GM12875 (cell line): ENCODE data around the gene UVSSA.

Source experiments
- H3K4me3 ChIP-seq: one replicate; pipeline ENCODE4 v1.5.1; 2011; ENCODE audit warnings: low read depth, low read length, control low read depth
- CTCF ChIP-seq: IDR thresholded peaks from 2 replicates; pipeline ENCODE4 v1.5.1; 2011; ENCODE audit warnings: low read depth, mild to moderate bottlenecking, control low read depth, inconsistent platforms, low read length, moderate library complexity, borderline replicate concordance; ENCODE audit not compliant: insufficient read depth

Gene UVSSA

GRCh38 chr4:1412376-1413203 lies 65.6 kb downstream of the UVSSA start:
- no peak for TF ChIP-seq CTCF
- no peak overlapping the region for H3K4me3 ChIP-seq

- no peak overlapping the region for H3K4me3 ChIP-seq
Observed at GRCh38 chr4:1413204-1413663, 66.2 kb downstream of the UVSSA start.

GRCh38 chr4:1413687-1414479 lies 66.9 kb downstream of the UVSSA start:
- no peak for TF ChIP-seq CTCF
- no peak overlapping the region for H3K4me3 ChIP-seq

More at GRCh38 chr4:1413204-1413663, 66.2 kb downstream of the UVSSA start:
- TF ChIP-seq CTCF: no peak

- H3K4me3 ChIP-seq: no peak overlapping the region
- no peak for TF ChIP-seq CTCF
Observed at GRCh38 chr4:1414831-1415680, 68.0 kb downstream of the UVSSA start.

- TF ChIP-seq CTCF: no peak
- H3K4me3 ChIP-seq: no peak overlapping the region
Observed at GRCh38 chr4:1415681-1415981, 68.6 kb downstream of the UVSSA start.

- H3K4me3 ChIP-seq: no peak overlapping the region
- no peak for TF ChIP-seq CTCF
Observed at GRCh38 chr4:1416051-1416947, 69.3 kb downstream of the UVSSA start.
